OCI-M1 (cell line): ENCODE measurements around the gene CHRM5.

Source experiments
- DNase-seq: peaks from one replicate; lab custom pipeline; 2025; lab: John Stamatoyannopoulos, UW

Gene CHRM5, protein sequence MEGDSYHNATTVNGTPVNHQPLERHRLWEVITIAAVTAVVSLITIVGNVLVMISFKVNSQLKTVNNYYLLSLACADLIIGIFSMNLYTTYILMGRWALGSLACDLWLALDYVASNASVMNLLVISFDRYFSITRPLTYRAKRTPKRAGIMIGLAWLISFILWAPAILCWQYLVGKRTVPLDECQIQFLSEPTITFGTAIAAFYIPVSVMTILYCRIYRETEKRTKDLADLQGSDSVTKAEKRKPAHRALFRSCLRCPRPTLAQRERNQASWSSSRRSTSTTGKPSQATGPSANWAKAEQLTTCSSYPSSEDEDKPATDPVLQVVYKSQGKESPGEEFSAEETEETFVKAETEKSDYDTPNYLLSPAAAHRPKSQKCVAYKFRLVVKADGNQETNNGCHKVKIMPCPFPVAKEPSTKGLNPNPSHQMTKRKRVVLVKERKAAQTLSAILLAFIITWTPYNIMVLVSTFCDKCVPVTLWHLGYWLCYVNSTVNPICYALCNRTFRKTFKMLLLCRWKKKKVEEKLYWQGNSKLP

GRCh38 chr15:33968224-33968623, at the start of gene CHRM5:
TSS of gene CHRM5 (plus strand) at chr15:33968497. CDS start at chr15:34062718, 94,221 bp downstream.
- peak; percentile 52 for DNase-seq

GRCh38 chr15:33923446-33923845, 44.9 kb upstream of the CHRM5 start:
- DNase-seq = no peak

GRCh38 chr15:33926260-33926659, 42.0 kb upstream of the CHRM5 start:
- DNase-seq = no peak

DNA sequence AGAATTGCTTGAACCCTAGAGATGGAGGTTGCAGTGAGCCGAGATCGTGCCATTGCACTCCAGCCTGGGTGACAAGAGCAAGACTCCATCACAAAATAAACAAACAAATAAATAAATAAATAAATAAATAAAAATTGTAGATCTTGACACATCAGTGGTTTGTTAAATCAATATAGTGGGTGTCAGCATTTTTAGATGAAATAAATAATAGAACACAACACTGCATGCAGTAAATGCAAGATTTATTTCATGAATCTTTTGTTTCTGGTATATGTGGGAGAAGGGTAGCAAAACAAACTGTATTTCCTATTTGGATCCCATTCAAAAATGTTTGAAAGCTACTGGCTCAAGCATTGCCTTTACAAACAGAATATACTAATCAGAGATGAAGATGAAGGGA, 35.6 kb upstream of the CHRM5 start:
- DNase-seq = no peak

DNA sequence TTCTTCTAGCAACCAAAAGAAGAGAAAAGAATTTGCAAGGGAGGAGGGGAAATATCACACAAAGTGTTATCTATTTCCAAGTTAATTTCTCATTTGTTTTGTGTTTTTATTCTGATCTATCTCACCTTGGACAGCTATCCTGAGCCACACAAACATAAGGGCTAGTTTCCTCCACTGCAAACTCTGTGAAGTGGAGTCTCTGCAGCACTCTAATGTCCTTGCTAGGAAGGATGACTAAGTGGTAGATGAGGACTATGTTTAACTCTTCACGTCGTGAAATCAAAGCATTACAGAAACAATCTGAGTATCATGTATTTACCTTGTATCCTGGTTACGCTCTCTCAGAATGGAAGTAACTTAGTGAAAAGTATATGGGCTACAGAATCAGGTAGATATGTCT, 33.9 kb upstream of the CHRM5 start:
- no peak for DNase-seq

DNA sequence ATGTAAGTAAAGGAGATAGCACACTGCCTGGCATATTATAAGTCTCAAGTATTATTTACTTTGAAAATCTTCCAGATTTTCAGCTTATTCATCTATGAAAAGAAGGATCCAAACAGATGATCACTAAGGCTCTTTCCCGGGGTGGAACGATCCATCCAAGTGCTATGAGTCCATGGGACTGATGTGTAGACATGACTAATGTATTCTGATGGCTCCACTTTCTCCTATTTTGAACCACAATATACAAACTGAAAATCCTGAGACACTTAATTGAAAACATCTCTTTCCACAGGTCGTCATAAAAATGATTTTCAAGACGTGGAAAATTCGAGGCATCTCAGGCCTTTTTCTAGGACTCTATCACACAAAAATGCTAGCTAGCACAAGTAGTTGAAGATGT, 33.4 kb upstream of the CHRM5 start:
- no peak for DNase-seq

GRCh38 chr15:33941279-33942063, 26.8 kb upstream of the CHRM5 start:
- peak; percentile 14 for DNase-seq

DNA sequence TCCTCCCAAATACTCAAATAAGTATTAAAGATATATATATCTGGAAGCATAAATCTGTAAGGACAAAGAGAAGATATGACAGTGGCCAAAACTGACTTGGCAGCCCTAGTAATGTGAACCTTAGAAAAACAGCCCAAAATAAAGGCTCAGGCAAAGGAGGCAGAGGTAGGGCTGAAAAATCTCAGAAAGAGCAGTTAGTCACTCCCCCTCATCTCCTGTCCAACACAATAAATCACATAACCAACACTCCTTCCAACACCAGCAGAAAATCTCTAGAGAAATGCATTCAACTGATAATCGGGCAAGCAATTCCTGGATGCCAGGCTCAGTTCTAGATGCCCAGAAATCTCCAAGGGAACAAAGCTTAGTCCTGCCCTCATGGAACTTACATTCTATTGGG, 22.1 kb upstream of the CHRM5 start:
- DNase-seq = no peak

DNA sequence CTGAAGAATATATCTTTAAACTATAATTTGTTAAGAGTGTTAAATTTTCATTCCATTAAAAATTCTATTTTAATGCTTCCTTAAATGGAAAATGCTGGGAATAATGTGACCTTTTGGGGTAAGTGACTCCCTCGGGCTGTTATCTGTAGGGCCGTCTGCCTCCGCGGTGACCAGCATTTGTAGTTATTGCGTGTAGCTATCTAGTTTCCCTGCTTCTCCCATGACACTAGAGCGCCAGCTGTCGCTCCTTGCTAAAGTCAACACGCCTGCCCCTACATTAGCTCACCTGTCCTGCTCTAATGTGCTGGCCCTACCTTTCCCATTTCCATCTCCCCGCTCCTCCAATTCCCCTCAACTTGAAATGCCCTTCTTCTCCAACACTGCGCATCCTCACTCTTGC, 12.4 kb upstream of the CHRM5 start:
- peak; percentile 93 for DNase-seq

DNA sequence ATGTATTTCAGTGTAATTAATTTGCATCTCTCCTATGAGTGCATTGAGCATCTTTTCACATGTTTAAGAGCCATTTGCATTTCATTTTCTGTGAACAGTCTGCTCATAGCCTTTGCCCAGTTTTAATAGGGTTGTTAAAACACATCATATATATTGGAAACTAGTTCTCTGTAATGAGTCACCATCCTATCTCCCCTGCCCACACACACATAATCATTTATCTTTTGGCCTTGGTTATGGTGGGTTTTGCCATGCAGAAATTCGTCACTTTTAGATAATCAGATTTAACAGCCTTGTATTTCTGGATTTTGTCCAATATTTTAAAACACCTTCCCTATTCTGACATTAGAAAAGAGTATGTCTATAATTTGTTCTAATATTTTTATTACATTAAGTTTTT, 11.9 kb upstream of the CHRM5 start:
- DNase-seq = peak; percentile 90

DNA sequence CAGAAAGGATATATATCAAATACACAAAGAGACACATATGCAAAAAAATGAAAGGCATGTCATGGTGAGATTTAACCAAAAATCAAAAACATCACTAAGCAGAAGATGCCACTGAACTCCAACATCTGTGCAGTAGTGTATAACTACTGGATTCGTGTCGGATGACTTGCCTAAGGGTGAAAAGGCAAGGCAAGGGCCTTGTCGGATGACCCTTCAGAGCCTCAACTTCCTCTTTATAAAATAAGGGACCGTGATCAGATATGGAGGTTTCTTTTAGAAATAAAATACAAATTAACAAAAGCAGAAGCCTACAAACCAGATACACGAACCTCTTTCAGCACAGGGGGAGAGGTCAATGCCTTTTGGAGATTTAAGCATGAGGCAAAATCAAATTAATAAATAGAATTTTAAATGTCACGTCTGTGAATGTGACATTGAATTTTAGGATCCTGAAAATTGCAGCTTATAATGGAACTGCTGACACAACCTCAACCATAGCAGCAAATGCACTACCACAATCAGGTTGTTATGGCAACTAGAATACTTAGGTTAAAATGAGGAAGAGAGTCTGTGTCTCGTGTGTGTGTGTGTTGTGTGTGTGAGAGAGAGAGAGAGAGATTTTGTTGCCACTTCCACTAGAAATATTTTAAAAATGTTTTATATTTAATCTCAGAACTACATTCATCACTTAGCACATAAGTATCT, 8.3 kb upstream of the CHRM5 start:
- DNase-seq = peak; percentile 90

DNA sequence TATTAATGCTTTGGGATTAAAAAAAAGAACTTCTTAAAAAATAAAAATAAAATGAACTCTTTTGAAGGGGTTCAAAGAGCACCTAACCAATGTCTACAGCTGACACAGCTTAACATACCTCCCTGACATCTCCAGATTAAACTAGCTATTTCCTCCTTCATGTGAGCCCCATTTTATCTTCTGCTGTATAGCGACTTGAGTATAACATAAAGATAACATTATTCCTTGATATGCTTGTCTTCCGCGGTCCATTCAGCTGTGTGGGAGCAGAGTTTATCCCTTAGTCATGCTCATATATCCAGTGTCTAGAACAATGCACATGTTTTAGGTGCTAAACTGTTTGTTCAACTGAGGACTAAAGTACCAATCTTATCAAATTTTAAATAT, 7.8 kb upstream of the CHRM5 start:
- DNase-seq = peak; percentile 73

- DNase-seq = peak; percentile 70
Observed at GRCh38 chr15:33963831-33964664, 4.2 kb upstream of the CHRM5 start.

DNA sequence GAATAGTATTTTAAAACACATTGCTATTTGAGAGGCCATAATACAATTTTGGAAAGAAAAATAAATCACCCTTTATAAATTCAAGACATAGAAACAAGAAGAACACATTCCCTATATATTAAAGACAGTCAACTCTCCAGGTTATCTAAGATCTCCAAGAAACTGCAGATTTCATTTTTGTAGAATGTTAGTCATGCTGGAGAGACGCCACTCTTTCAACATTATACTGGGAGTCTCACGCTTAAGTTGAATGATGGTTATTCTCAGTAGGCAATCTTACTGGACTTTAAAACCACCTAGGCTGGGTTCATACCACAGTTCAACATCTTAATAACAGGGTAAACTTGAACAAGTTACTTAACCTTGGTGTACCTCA, 3.6 kb upstream of the CHRM5 start:
- DNase-seq = no peak

DNA sequence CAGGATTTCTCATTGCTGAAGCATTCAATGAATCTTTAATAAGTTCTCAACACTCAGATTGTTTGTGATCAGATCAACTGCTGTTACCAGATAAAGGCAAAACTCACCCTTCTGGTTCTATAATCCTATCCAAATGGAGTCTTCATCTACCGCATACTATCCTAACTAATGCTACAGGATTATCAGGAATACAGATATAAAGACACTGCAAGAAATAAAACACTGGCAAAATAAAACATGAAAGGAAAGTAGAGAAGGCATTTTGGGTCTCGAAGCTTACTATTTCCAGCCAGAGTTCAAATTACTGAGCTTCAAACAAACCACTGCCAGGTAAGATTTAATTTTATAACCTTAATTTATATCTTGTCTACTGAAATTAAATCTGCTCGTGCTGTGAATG, 524 bp downstream of the CHRM5 start:
- no peak for DNase-seq

GRCh38 chr15:33971811-33972210, 3.5 kb downstream of the CHRM5 start:
- no peak for DNase-seq

DNA sequence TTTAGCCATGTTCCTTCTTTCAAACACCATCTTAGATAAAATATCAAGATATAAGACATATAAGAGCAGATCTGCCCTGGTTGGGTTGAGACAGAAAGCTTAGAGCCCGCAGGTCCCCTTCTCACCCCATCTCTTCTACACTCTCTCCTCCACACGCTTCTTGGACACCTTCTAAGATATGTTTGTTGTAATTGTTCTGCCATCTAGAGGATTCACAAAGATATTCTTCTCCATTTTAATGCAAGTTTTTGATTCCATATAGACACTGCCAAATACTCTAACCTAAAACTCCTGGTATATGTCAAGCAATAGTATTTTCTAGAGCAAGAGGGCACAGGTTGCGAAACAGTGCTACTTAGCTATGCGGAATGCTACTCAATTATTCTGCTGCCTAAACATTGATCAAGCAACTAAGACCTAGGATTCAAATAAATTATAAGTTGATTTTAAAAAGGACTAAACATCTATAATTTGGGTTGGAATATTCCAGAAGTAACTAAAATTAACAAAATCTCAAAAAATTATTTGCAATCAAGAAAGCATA, 6.8 kb downstream of the CHRM5 start:
- peak; percentile 38 for DNase-seq

- DNase-seq = no peak
Observed at GRCh38 chr15:33980159-33980558, 11.9 kb downstream of the CHRM5 start.

GRCh38 chr15:33982516-33982915, 14.2 kb downstream of the CHRM5 start:
- no peak for DNase-seq

DNA sequence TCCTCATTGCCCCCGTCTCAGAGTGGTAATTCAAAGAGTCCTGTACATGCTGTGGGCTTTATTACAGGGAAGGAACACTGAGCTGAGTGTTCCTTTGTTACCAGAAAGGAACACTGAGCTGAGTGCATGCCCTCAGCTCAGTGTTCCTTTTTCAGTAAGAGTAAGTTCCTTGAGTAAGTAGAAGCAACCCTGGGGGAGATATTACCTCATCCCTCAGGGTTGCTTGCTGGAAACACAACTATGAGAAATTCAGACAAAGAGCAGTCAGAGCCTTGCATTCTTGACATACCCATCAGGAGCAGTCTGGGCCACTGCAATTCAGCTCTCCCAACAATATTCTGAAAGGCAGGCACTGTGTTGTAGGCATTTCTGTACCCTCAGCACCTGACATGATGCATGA, 17.0 kb downstream of the CHRM5 start:
- no peak for DNase-seq

DNA sequence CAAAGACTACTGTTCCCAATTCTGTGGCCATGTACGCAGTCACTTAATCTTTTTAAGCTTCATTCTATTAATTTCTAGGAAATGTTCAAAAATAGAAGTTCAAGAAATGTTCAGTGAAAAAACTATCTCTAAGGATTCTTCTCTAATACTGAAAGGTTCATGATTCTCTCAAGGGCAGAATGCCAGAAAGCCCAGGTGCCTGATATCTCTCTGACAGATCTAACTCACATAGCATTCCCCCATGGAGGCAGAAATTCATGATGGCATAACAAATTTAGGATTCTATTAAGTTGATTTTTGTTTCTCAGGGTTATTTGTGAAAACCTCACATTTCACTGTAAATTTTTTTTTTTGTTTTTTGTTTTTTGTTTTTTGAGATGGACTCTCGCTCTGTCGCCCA, 17.5 kb downstream of the CHRM5 start:
- DNase-seq = no peak
